Caco-2 (cell line): ENCODE results near the gene NEDD4L. TPM values are rescaled to one million over a fixed set of nuclear protein-coding genes. Genes with fewer than 3 reads are reported as not detected.

Source experiments
- BruUV-seq: library from RNA; stranded (reverse); fragments of 400-500 nt; replicated peaks from 2 replicates; lab custom pipeline; 2021; lab: Mats Ljungman, UMichigan
- CTCF ChIA-PET: fragments of 300-600 bp; sonication (Branson Sonifier 250); formaldehyde crosslinking; loops from one replicate; lab custom pipeline; 2022; ENCODE audit warnings: antibody characterized with exemption; lab: Charles Lee
- POLR2A ChIA-PET: fragments of 300-600 bp; sonication (Branson Sonifier 250); formaldehyde crosslinking; loops from one replicate; lab custom pipeline; 2022; ENCODE audit warnings: antibody characterized with exemption; lab: Charles Lee
- DNase-seq, 2 experiments: peaks; one replicate each; pipeline versions ENCODE4 v3.0.0 to v3.0.0-alpha.2; 2020 to 2022
- H3K27me3 ChIP-seq: replicated peaks from 2 replicates; pipeline ENCODE4 v1.6.0; 2011; ENCODE audit warnings: low read length; ENCODE audit not compliant: control insufficient read depth, insufficient read depth
- H3K36me3 ChIP-seq: 2 replicates; pipeline ENCODE4 v1.5.1; 2011; ENCODE audit warnings: low read length; ENCODE audit not compliant: control insufficient read depth, insufficient read depth
- H3K4me1 ChIP-seq: fragments of 250-450 bp; sonication (Bioruptor Pico); 2 replicates; pipeline ENCODE4 v1.5.1; 2020; ENCODE audit warnings: mild to moderate bottlenecking
- H3K4me3 ChIP-seq: 2 replicates; pipeline ENCODE4 v1.5.1; 2011; ENCODE audit warnings: low read depth, mild to moderate bottlenecking, control low read depth, low read length
- H3K9me3 ChIP-seq: fragments of 250-450 bp; sonication (Bioruptor Pico); 2 replicates; pipeline ENCODE4 v1.5.1; 2020; ENCODE audit warnings: mild to moderate bottlenecking, moderate library complexity
- H3K27ac Mint-ChIP-seq: one replicate; pipeline ENCODE4 v1.8.0; 2022; ENCODE audit warnings: mixed read lengths; ENCODE audit not compliant: unreplicated experiment
- H3K27me3 Mint-ChIP-seq: one replicate; pipeline ENCODE4 v1.8.0; 2022; ENCODE audit warnings: mixed read lengths; ENCODE audit not compliant: insufficient read depth, unreplicated experiment
- H3K36me3 Mint-ChIP-seq: one replicate; pipeline ENCODE4 v1.8.0; 2022; ENCODE audit warnings: mild to moderate bottlenecking, mixed read lengths; ENCODE audit not compliant: insufficient read depth, unreplicated experiment
- H3K4me1 Mint-ChIP-seq: one replicate; pipeline ENCODE4 v1.8.0; 2022; ENCODE audit warnings: low read depth, mixed read lengths; ENCODE audit not compliant: unreplicated experiment
- H3K4me3 Mint-ChIP-seq: one replicate; pipeline ENCODE4 v1.8.0; 2022; ENCODE audit warnings: mild to moderate bottlenecking, moderate library complexity, mixed read lengths; ENCODE audit not compliant: unreplicated experiment
- H3K9me3 Mint-ChIP-seq: one replicate; pipeline ENCODE4 v1.8.0; 2022; ENCODE audit warnings: mixed read lengths; ENCODE audit not compliant: unreplicated experiment
- intact Hi-C: fragments of 100-400 bp; cut with micrococcal nuclease; formaldehyde crosslinking; loops from one replicate; pipeline ENCODE4 v1.10.0; 2022; ENCODE audit not compliant: unreplicated experiment
- total RNA-seq: library from RNA; stranded (reverse); gene quantifications from 2 replicates; pipeline ENCODE4 v1.2.3, GENCODE V29; 2022
- TF ChIP-seq, protein P1 (sequence below), 2 experiments: fragments of 200-600 bp in 1 of 2; IDR thresholded peaks; 1 replicate in 1 of 2; 2 replicates in 1 of 2; pipeline versions ENCODE4 v1.5.1 to v1.8.0; 2011 to 2022; ENCODE audit warnings: antibody characterized with exemption in 1 of 2, control low read depth in 1 of 2, inconsistent platforms in 1 of 2, low read depth in 1 of 2, low read length in 1 of 2, mild to moderate bottlenecking in 1 of 2, moderate library complexity in 1 of 2; ENCODE audit not compliant: insufficient read depth in 1 of 2, severe bottlenecking in 1 of 2, unreplicated experiment in 1 of 2

NEDD4L gene
- total RNA-seq, 1 experiment from 2014 or later = 85.4 TPM

DNA sequence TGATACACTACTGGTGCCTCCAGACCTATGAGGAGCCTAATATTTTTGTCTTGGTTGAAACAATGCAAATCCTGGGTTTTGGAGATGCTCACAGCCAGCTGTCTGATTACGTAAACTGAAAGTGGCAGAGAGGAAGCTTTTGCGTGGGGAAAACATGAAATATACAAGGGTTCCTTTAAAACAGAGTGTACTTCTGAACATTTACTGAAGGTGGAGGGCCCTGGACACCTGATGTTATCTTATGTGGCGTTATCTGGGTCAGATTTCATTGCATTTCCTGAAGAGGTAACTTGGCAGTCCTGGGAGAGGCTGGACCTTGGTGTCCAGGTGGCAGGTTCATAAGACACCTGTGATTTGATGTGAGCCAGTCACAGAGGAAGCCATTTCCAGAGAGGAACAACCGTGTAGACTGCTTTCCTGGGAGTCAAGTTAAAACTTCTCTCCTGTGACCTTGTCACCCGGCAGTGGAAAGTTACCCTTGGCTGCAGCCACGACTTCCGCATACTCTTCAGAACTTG lies 105.0 kb downstream of the NEDD4L start:
- intact Hi-C loops = no loop called here
- Mint-ChIP-seq H3K27ac (no peak overlapping the region), H3K9me3 (no peaks in the 10 kb centered on the region), H3K36me3 (peaks cover 5% of the 10 kb centered on the region), H3K4me1 (peaks cover 9% of the 10 kb centered on the region), H3K27me3 (no peaks in the 10 kb centered on the region), H3K4me3 (no peak overlapping the region)
- BruUV-seq = no TSS peak
- ChIA-PET CTCF (no interaction called here), POLR2A (interaction anchor here (0.5 kb wide), 1 partner anchor 959 kb away, joined by 3 read pairs; no protein-coding TSS in a partner anchor)
- no peaks in the 10 kb centered on the region for H3K27me3 ChIP-seq
- H3K36me3 ChIP-seq = no peaks in the 10 kb centered on the region
- H3K4me3 ChIP-seq = no peak overlapping the region
- H3K4me1 ChIP-seq = no peaks in the 10 kb centered on the region; the same call in 1 of the 2 replicates
- TF ChIP-seq, protein P1, sequence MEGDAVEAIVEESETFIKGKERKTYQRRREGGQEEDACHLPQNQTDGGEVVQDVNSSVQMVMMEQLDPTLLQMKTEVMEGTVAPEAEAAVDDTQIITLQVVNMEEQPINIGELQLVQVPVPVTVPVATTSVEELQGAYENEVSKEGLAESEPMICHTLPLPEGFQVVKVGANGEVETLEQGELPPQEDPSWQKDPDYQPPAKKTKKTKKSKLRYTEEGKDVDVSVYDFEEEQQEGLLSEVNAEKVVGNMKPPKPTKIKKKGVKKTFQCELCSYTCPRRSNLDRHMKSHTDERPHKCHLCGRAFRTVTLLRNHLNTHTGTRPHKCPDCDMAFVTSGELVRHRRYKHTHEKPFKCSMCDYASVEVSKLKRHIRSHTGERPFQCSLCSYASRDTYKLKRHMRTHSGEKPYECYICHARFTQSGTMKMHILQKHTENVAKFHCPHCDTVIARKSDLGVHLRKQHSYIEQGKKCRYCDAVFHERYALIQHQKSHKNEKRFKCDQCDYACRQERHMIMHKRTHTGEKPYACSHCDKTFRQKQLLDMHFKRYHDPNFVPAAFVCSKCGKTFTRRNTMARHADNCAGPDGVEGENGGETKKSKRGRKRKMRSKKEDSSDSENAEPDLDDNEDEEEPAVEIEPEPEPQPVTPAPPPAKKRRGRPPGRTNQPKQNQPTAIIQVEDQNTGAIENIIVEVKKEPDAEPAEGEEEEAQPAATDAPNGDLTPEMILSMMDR (IDR thresholded peaks at IDR 0.05; ENCODE audit: insufficient read depth in 1 of 2, low read depth in 1 of 2, low read length in 1 of 2, severe bottlenecking in 1 of 2, unreplicated experiment in 1 of 2) = no peak
- H3K9me3 ChIP-seq = no peaks in the 10 kb centered on the region
- DNase-seq = no peak

DNA sequence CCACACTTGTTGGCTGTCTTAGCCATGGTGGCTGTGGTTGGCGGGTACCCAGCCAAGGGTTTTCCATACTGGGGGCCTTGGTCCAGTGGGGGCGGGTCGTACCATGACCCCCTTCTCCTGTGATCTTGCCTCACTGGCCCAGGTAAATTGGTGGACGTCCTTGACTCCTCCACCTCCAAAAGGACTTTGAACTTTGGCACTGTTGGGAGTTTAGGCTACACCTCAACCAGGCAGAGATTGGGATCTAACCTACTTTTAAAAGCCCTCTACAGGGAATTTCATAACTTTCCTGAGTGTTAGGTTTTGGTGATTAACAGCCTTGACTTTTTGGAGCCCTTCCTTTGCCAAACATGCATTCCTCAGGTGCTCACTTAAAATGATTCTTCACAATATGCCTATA lies 106.7 kb downstream of the NEDD4L start:
- no peaks in the 10 kb centered on the region for H3K9me3 ChIP-seq
- H3K4me1 Mint-ChIP-seq = peaks cover 9% of the 10 kb centered on the region
- TF ChIP-seq, protein P1 (IDR thresholded peaks at IDR 0.05; ENCODE audit: insufficient read depth in 1 of 2, low read depth in 1 of 2, low read length in 1 of 2, severe bottlenecking in 1 of 2, unreplicated experiment in 1 of 2) = no peak
- BruUV-seq = no TSS peak
- no peaks in the 10 kb centered on the region for H3K36me3 ChIP-seq
- no peak overlapping the region for H3K4me3 Mint-ChIP-seq
- no peak for DNase-seq
- no peaks in the 10 kb centered on the region; the same call in 1 of the 2 replicates for H3K4me1 ChIP-seq
- intact Hi-C loops = no loop called here
- POLR2A ChIA-PET = no interaction called here
- H3K9me3 Mint-ChIP-seq = no peaks in the 10 kb centered on the region
- H3K27me3 ChIP-seq = no peaks in the 10 kb centered on the region
- CTCF ChIA-PET = no interaction called here
- H3K27me3 Mint-ChIP-seq = no peaks in the 10 kb centered on the region
- peaks cover 5% of the 10 kb centered on the region for H3K36me3 Mint-ChIP-seq
- no peak overlapping the region for H3K27ac Mint-ChIP-seq
- no peak overlapping the region for H3K4me3 ChIP-seq

DNA sequence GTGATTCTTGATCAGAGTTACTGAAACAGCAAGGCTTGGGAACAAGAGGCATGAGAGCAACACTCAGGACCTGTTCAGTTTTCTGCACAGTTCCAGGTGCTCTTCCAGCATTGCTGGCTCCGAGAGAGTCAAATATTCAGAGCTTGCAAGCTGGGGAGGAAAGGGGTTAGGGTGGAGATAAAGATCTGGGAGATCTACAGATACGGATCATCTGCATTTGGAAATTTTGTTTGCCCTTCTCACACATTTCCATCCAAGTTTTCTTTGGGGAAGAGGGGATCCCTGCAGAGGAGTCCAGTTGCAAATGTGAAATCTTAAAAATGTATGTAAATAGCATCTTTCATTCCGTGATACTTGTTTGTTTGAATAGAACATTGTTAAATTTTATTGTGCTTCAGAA lies 108.2 kb downstream of the NEDD4L start:
- TF ChIP-seq, protein P1 (IDR thresholded peaks at IDR 0.05; ENCODE audit: insufficient read depth in 1 of 2, low read depth in 1 of 2, low read length in 1 of 2, severe bottlenecking in 1 of 2, unreplicated experiment in 1 of 2) = no peak
- CTCF ChIA-PET = no interaction called here
- no peak for DNase-seq
- no peak overlapping the region for H3K27ac Mint-ChIP-seq
- H3K36me3 ChIP-seq = no peaks in the 10 kb centered on the region
- no TSS peak for BruUV-seq
- no peaks in the 10 kb centered on the region for H3K9me3 Mint-ChIP-seq
- no peaks in the 10 kb centered on the region for H3K9me3 ChIP-seq
- H3K4me3 ChIP-seq = no peak overlapping the region
- H3K27me3 ChIP-seq = no peaks in the 10 kb centered on the region
- no peak overlapping the region for H3K4me3 Mint-ChIP-seq
- H3K27me3 Mint-ChIP-seq = no peaks in the 10 kb centered on the region
- peaks cover 5% of the 10 kb centered on the region for H3K36me3 Mint-ChIP-seq
- peaks cover 17% of the 10 kb centered on the region for H3K4me1 Mint-ChIP-seq
- no peaks in the 10 kb centered on the region; the same call in 1 of the 2 replicates for H3K4me1 ChIP-seq
- POLR2A ChIA-PET = no interaction called here
- intact Hi-C loops = no loop called here
